IPS-NIHi7 (cell line): ENCODE measurements around the gene ITPR1.
"Not testable (repeated sequence)": the region's sequence is repeated elsewhere in the genome, so short reads cannot be mapped to it uniquely, and the experiment has no call there.

Experiments
- DNase-seq: peaks from one replicate; pipeline ENCODE4 v3.0.0; 2012; ENCODE audit warnings: mixed read lengths; ENCODE audit errors: extremely low spot score

Gene ITPR1

GRCh38 chr3:4493014-4493940 lies at the start of gene ITPR1:
Gene ITPR1, plus strand, starts transcription at chr3:4493348. Its CDS starts 23,144 bp downstream, at chr3:4516492.
- DNase-seq, result peak; percentile 97

GRCh38 chr3:4447295-4447999 lies 45.7 kb upstream of the ITPR1 start:
- DNase-seq, result no peak

DNA sequence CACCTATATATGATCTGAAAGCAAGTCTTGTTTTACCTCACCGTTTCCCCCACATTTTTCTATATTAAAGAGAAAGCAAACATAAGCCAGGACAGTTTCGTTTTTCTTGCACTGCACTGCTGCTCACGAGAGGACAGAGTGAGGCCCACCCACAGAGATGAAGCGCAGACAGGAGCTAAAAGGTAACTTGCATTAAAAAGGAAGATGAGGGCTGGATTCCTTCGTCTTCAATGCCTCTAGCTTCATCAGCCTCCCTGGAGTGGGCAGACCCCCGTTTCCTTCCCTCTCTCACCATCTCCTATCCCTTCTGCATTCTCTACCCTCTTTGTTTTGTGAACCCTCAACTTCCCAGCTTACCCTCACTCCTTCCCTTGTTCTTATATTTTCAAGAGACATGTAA lies 45.0 kb upstream of the ITPR1 start:
- DNase-seq, result peak; percentile 23

GRCh38 chr3:4449043-4449805 lies 43.9 kb upstream of the ITPR1 start:
- DNase-seq, result no peak

GRCh38 chr3:4454142-4454541 lies 39.0 kb upstream of the ITPR1 start:
- no peak for DNase-seq

DNA sequence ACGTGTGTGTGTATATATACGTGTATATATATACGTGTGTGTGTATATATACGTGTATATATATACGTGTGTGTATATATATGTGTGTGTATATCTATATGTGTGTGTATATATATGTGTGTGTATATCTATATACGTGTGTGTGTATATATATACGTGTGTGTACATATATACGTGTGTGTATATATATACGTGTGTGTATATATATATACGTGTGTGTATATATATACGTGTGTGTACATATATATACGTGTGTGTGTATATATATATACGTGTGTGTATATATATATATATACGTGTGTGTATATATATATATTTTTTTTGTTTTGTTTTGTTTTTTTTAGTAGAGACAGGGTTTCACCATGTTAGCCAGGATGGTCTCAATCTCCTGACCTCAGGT lies 36.4 kb upstream of the ITPR1 start:
- DNase-seq, result not testable (repeated sequence)

- no peak for DNase-seq
Observed at GRCh38 chr3:4458961-4459360, 34.2 kb upstream of the ITPR1 start.

DNA sequence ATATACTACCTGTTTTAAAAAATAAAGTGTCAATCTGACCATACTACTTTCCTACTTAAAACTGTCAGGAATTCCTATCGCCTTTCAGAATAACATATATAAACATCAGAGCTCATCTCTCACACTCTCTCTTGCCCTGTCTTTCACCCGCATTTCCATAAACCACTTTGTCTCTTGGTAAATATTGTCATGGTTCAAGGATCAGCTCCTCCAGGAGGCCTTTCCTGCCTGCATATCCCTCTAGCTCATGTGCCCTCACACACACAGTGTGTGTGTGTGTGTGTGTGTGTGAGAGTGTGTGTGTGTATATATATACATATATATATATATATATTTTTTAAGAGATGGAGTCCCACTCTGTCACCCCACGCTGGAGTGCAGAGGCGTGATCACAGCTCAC lies 32.8 kb upstream of the ITPR1 start:
- no peak for DNase-seq

GRCh38 chr3:4461468-4462090 lies 31.6 kb upstream of the ITPR1 start:
- no peak for DNase-seq

DNA sequence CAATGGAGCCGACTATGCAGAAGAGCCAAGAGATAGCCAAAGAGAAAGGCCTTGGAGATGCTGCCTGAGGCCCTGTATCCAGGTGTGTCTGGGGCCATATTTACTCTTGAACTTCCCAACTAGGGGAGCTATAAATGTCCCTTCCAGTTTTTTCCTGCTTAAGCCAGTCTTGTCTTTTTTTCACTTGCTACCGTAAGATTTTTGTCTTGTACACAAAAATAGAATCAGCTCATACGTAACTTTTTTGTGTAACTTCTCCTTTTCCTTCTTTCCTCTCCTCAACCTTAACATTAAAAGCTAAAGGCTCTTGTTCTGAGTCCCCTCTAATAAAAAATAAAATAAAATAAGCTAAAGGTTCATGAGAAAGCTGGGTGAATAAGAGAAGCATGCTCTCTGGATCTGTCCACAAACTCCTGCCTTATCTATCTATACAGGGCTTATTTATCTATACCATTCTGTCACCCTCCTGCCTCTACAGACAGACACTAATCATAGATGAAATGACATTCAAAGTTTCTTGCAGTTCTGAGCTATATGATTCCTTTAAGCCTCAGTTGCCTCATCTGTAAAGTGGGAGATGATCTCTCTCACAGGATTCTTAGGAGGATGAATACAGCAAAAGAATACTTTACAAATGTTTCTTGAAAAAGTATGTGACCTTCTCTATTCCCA lies 30.6 kb upstream of the ITPR1 start:
- DNase-seq, result no peak

DNA sequence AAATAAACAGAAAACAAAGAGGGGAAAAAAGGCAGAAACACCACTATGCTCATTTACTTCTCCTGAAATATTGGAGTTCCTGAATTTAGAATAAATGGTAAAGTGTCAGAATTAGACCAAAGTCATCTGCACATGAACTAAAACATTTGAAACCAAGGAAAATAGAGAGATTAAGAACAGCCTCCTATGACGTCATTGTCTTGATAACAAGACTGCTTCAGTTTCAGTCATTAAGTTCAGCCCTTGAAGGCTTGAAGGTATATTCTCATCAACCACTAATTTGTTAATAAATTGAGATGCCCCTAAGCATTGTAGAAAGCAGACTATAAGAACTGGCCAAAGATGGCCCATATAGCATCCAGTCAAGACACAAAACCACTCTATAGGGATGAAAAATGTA lies 28.6 kb upstream of the ITPR1 start:
- no peak for DNase-seq

- peak; percentile 93 for DNase-seq
Observed at GRCh38 chr3:4466741-4467521, 26.2 kb upstream of the ITPR1 start, which contains the start of gene SUMF1. Gene SUMF1, minus strand, starts transcription at chr3:4467269. Its CDS starts 24 bp downstream, at chr3:4467245.

DNA sequence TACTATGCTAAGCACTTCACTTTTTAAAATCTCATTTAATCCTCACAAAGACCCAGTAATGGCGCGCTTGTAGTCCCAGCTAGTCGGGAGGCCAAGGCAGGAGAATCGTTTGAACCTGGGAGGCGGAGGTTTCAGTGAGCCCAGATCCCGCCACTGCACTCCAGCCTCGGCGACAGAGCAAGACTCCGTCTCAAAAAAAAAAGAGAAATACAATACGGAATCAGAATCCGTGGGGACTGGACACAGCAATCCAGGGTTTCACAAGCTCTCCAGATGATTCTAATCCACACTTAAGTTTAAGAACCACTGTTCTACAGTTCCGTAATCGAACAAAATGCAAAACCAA lies 25.7 kb upstream of the ITPR1 start:
- DNase-seq, result no peak

DNA sequence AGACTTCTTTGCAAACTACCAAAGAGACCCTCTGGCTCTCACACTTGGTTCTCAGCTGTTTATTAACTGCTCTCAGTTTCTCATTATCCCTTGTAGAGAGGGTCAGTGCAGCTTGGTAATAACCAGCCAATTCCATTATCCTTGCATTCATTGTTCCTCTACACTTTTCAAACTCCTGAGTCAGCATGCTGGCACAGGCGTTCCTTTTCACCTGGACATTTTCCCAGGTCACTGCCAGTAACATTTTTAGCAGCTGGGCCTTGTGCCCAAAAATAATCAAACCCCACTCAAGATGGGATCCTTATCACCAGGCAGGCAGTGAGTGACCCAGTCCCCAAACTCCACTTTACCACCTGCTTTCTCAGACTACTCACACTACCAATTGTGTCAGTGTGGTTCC lies 21.2 kb upstream of the ITPR1 start:
- DNase-seq, result no peak

GRCh38 chr3:4472312-4472711 lies 20.8 kb upstream of the ITPR1 start:
- no peak for DNase-seq

GRCh38 chr3:4472766-4473165 lies 20.4 kb upstream of the ITPR1 start:
- DNase-seq, result no peak

DNA sequence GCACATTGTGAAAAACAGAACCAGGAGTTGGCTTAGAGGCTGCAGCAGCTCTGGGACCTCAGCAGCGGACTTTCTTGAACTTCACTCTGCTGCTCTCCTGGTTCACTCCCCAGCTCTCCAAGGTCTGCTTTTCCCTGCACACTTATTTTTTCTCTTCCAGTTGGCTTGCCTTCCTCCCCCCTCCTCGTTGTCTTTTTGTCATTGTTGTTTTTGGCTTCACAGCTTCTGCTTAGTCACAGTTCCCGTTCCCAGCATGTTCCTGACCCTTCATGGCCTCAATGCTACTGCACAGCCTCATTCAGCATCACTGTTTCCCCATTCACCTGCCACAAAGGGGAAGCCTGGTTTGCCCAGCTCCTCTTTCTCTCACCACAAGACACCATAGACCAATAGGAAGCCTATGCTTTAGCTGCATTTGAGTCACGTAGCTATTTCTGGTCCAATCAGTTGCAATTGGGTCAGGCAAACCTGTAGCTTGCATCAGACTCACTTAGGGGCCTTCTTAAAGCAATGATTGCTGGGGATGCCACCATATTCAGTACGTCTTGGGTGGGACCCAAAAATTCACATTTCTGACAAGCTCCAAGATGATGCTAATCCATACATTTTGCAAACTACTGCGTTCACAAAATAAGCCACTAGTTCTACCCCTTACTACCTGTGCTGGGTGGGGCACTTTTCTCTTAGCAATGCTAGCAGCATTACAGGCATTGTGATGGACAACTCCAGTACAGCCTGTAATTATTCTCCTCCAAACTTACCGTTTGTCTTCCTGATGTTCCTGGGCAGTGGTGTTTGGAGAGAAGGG lies 18.3 kb upstream of the ITPR1 start:
- DNase-seq, result no peak

DNA sequence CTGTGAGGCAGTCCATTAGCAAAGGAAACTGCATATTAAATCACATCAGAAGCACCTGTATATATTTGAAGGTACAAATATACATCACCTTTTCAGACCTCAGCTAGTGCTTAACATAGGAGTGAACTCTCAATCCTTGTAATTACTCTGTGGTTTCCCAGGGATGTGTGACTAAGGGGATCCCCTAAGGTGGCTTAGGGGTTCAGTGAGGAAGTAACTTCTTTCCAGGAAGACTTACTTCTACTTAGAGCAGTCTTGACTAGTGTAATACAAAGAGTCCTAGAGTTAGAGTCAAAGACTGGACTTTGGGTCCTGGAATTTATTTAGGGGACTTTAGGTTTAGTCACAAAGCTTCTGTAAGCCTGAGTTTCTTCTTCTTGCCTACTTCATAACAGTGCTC lies 17.3 kb upstream of the ITPR1 start:
- no peak for DNase-seq

GRCh38 chr3:4476496-4476895 lies 16.7 kb upstream of the ITPR1 start:
- DNase-seq, result no peak

- DNase-seq, result no peak
Observed at GRCh38 chr3:4478261-4478660, 14.9 kb upstream of the ITPR1 start.
